Right renal pelvis (tissue), 4 donors: Measurements from ENCODE around the gene CTSW. TPM values are rescaled to one million over a fixed set of nuclear protein-coding genes. Genes with fewer than 3 reads are reported as not detected.

Source experiments
- DNase-seq, 4 donors: peaks; one replicate each; pipeline ENCODE4 v3.0.0-alpha.2; 2013; ENCODE audit warnings: low read depth in 4 of 4, low spot score in 3 of 4, missing footprints in 1 of 4
- polyA plus RNA-seq, 4 donors: library from polyadenylated mRNA; unstranded; fragments of 120-200 nt; gene quantifications; one replicate each; pipeline ENCODE4 v1.2.1, GENCODE V29; 2013; ENCODE audit not compliant: insufficient read length in 4 of 4

The CTSW gene
- polyA plus RNA-seq, 4 donors = 0.65 to 1.8 (median 0.92) TPM

DNA sequence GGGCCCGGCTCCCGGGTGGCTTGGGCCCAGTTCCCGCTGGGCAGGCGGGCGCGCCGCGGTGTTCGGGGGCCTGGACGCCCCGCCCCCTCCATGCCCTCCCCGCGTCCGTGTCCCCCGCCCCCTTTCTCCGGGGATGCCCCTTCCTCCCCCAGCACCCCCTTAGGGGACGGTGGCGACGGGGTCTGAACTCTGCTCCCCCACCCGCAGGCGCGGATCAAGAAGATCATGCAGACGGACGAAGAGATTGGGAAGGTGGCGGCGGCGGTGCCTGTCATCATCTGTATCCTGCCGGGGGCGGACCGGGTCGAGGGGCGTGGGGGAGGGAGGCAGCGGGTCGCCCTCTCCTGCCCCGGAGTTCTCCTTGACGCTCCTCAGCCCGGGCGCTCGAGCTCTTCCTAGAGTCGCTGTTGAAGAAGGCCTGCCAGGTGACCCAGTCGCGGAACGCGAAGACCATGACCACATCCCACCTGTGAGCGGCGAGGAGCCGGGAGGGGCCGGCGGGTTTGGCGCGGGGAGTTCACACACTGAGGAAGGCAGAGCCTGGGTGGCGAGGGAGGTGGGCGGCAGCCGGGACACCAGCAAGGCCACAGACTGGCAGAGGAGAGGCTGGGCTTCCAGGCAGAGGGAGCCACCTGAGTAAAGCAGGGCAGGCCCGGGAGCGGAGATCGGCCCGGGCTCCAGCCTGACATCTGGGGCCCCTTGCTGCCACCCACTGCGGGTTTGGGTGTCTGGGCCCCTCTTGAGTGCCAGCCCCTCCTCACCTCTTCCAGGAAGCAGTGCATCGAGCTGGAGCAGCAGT, 40.1 kb downstream of the CTSW start:
- no peak for DNase-seq

DNA sequence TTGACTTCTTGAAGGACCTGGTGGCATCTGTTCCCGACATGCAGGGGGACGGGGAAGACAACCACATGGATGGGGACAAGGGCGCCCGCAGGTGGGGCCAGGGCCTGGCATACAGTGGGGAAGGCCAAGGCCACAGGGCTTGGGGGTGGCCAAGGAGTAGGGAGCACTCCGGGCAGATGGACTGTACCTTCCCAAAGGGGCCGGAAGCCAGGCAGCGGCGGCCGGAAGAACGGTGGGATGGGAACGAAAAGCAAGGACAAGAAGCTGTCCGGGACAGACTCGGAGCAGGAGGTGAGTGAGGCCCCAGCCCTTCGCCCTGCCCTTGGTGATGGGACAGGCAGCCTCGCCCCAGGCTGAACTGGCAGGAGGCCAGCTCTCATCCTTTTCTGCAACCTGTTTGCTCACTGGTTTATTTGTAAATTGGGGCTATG, 40.8 kb downstream of the CTSW start:
- DNase-seq = no peak

DNA sequence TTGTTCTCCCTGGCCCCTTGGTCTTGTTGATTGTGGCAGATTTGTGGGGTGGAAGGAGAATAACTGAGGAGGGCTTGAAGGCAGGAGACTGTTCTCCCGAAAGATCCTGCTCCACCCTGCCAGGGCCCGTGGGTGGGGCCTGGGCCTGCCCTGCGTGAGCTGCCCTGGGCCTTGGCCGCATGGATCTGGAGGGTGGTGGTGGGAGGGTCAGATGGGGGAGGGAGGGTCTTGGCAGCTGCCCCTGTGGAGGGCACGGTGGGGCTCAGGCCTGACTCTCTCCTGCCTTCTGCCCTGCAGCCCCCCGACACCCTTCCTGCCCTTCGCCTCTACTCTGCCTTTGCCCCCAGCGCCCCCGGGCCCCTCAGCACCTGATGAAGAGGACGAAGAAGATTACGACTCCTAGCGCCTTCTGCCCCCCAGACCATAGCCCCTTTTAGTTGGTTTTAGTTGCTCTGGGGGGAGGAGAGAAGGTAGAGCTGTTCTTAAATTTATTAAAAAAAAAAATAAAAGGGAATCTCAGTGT, 41.5 kb downstream of the CTSW start:
- DNase-seq = no peak

DNA sequence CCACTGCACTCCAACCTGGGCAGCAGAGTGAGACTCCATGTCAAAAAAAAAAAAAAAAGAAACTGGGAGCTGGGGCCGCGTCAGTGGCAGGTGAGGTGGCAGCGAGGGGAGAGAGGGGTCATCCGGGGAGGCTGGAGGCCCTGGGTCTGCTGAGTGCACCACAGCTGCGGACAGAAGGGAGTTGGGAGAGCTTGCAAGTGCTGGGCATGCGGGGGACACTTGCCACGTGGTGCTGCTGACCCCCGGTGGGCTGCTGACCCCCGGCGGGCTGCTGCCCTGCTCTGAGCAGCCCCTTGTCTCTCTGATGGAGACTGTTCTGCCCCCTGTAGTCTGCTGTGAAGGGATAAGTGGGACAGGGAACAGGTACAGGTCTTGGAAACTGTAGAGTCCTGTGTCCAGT, 42.2 kb downstream of the CTSW start:
- DNase-seq = no peak

DNA sequence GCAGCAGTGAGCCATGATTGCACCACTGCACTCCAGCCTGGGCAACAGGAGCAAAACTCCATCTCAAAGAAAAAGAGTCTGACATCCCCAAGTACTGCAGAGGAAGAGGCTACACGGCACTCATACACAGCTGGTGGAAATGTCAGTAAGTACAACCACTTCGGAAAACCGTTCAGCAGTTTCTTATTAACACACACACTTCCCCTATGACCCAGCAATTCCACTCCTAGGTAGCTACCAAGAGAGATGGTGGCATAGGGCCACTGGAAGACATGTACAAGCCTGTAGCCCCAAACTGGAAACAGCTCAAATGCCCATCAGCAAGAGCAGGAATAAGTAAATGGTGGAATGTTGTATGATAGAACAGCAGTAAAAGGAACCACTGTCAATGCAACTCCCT, 42.9 kb downstream of the CTSW start:
- no peak for DNase-seq

DNA sequence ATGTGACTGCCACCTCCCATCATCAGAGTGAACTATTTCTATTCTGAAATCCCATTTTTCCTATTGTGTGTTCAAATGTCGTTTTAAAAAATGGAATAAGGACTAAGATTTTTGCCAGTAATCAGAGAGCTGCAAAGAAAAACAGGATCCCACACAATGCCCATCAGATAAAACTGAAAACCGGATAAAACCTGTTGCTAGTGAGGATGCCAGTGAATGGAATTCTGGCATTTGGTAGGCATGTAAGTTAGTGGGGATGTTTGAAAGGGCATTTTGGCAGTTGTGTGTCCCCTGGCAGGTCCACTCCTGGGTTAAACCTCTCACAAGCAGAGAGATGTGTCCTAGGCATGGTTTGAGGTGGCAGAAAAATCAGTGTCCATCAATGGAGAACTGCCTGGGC, 45.8 kb downstream of the CTSW start:
- DNase-seq = no peak

DNA sequence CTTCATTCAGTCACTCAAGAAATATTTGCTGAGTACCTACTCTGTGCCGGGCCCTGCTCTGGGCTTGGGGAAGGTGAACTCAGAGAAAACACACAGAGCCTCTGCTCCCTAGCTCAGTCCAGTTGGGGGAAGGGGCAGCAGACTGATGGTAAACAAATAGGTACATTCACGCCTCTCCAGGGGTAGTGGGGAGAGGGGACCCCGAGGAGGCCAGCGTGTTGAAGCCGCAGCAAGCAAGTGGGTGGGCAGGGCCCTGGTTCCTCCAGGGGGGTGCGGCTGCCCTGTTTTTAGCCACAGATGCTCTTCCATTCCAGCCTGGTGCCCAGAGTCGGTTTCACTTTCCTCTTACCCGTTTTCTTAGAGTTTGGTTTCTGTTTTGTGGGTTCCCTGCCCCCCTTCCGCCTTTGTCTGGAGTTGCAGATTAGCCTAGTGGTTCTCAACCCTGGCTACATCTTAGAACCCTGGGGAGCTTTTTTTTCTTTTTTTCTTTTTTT, 48.3 kb downstream of the CTSW start:
- no peak for DNase-seq

DNA sequence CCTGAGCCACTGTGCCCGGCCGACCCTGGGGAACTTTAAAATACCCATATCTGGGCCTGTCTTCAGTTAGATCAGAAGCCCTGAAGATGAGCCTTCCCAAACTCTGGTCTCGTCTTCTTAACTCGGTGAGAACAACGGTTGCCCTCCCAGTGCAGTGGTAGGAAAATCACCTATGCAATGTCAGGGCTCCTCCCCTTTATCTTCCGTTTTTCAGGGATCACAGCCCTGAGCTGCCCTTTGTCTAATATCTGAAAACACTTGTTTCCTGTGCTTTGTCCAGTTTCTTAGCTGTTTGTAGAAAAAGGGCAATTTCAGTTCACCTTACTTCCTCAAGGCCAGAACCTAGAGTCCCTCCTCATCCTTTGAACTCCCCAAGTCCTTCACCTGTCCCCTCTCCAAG, 49.0 kb downstream of the CTSW start:
- no peak for DNase-seq

DNA sequence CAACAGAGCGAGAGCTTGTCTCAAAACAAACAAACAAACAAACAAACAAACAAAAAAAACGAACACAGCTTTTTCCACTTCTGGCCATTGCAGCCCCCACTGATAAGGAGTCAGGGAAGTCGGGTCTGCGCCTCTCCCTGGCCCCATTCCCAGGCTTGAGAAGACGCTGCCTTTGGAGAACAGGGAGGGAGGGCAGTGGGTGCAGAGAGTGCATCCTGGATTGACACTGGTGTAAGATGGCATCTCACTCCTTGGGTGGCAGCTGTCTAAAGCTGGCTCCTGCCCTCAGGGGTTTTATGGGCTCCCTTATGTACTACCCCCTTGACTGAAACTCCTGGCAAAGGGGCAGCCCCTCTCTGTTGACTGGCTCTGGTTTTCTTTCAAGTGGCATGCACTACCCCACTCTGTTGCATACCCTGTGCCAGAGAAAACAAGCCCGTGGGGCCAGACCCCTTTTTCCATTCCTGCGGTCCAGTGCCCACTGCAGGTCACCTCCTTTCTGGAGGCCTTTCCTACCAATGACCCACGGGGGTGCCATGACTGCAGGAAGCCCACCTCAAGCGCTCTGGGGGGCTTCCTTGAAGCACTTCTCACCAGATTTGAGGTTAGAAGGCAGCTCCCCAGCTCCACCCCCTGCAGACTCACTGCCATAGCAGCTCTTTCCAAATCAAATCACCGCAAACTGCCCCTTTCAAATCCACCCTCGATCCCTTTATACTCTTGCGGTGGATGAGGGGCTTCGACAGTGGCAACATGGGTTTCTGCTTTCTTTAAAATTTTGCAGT, 52.3 kb downstream of the CTSW start:
- DNase-seq = no peak

DNA sequence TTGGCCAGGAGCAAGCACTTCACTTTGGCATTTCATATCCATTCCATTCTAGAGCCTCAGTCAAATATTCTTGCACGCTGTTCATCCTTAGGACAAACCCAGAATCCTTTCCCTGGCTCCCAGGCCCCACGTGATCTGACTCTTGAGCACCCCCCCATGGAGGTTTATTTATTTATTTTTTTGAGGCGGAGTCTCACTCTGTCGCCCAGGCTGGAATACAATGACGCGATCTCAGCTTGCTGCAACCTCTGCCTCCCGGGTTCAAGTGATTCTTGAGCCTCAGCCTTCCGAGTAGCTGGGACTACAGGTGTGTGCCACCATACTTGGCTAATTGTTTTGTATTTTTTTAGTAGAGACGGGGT, 52.9 kb downstream of the CTSW start:
- DNase-seq = no peak

Other genes with a start within 250 kb of the CTSW start
- 10 to 100 TPM; 26.9 to 40.3 (median 30.2) TPM for gene SIPA1, start 241.7 kb upstream of the CTSW start, polyA plus RNA-seq
- gene RELA, start 216.9 kb upstream of the CTSW start, polyA plus RNA-seq = 10 to 100 TPM; 50.3 to 59.1 (median 54.5) TPM
- 10 to 100 TPM; 68.9 to 74.1 (median 71.6) TPM for gene KAT5, start 167.6 kb upstream of the CTSW start, polyA plus RNA-seq
- gene RNASEH2C, start 159.0 kb upstream of the CTSW start, polyA plus RNA-seq = 10 to 100 TPM; 34.0 to 52.9 (median 40.1) TPM
- gene AP5B1, start 98.9 kb upstream of the CTSW start, polyA plus RNA-seq = 1 to 10 TPM; 6.0 to 9.5 (median 6.4) TPM
- gene OVOL1, start 92.8 kb upstream of the CTSW start, polyA plus RNA-seq = 10 to 100 TPM; 11.1 to 13.7 (median 12.2) TPM
- 1 to 10 TPM; 1.4 to 3.5 (median 2.6) TPM for gene SNX32, start 45.9 kb upstream of the CTSW start, polyA plus RNA-seq
- gene CFL1, start 21.7 kb upstream of the CTSW start, polyA plus RNA-seq = 100 to 1,000 TPM; 733 to 795 (median 777) TPM
- gene MUS81, start 19.4 kb upstream of the CTSW start, polyA plus RNA-seq = 10 to 100 TPM; 46.6 to 56.8 (median 49.3) TPM
- gene EFEMP2, start 7.0 kb upstream of the CTSW start, polyA plus RNA-seq = 100 to 1,000 TPM in 2 of 4 donors, 10 to 100 TPM in 2; 94.9 to 134 (median 107) TPM
- 100 to 1,000 TPM in 2 of 4 donors, 10 to 100 TPM in 2; 90.9 to 107 (median 100) TPM for gene FIBP, start 8.6 kb downstream of the CTSW start, polyA plus RNA-seq
- gene CCDC85B, start 10.8 kb downstream of the CTSW start, polyA plus RNA-seq = 10 to 100 TPM in 1 of 4 donors, 1 to 10 TPM in 3; 7.9 to 16.9 (median 8.9) TPM
- under 1 TPM; 0.17 to 0.28 (median 0.21) TPM for gene FOSL1, start 20.6 kb downstream of the CTSW start, polyA plus RNA-seq
- 10 to 100 TPM; 37.3 to 46.8 (median 42.2) TPM for gene C11orf68, start 39.2 kb downstream of the CTSW start, polyA plus RNA-seq
- 100 to 1,000 TPM in 1 of 4 donors, 10 to 100 TPM in 3; 70.0 to 113 (median 76.4) TPM for gene DRAP1, start 39.6 kb downstream of the CTSW start, polyA plus RNA-seq
- gene TSGA10IP, start 65.6 kb downstream of the CTSW start, polyA plus RNA-seq = under 1 TPM in 3 of 4 donors, not detected in 1; 0.14 to 0.30 (median 0.18) TPM
- gene SART1, start 81.9 kb downstream of the CTSW start, polyA plus RNA-seq = 10 to 100 TPM; 45.9 to 57.4 (median 50.3) TPM
- 10 to 100 TPM; 26.6 to 30.8 (median 28.4) TPM for gene EIF1AD, start 122.3 kb downstream of the CTSW start, polyA plus RNA-seq
- 100 to 1,000 TPM; 248 to 308 (median 286) TPM for gene BANF1, start 122.7 kb downstream of the CTSW start, polyA plus RNA-seq
- gene CST6, start 132.2 kb downstream of the CTSW start, polyA plus RNA-seq = not detected
- gene CATSPER1, start 146.6 kb downstream of the CTSW start, polyA plus RNA-seq = under 1 TPM in 1 of 4 donors, not detected in 3; 0.01 TPM
- 1 to 10 TPM; 4.8 to 7.4 (median 5.2) TPM for gene GAL3ST3, start 169.3 kb downstream of the CTSW start, polyA plus RNA-seq
- 100 to 1,000 TPM; 227 to 235 (median 230) TPM for gene SF3B2, start 172.5 kb downstream of the CTSW start, polyA plus RNA-seq
- 10 to 100 TPM; 40.1 to 54.4 (median 45.4) TPM for gene PACS1, start 190.4 kb downstream of the CTSW start, polyA plus RNA-seq